ENCODE measurements around the gene TBX15. TPM values are rescaled to one million over a fixed set of nuclear protein-coding genes. Genes with fewer than 3 reads are reported as not detected.
A peak's percentile ranks its signal among the peaks of the same experiment; 100 is the strongest.

TBX15 gene
- polyA plus RNA-seq, 1 donor from 2014 or later: not detected

DNA sequence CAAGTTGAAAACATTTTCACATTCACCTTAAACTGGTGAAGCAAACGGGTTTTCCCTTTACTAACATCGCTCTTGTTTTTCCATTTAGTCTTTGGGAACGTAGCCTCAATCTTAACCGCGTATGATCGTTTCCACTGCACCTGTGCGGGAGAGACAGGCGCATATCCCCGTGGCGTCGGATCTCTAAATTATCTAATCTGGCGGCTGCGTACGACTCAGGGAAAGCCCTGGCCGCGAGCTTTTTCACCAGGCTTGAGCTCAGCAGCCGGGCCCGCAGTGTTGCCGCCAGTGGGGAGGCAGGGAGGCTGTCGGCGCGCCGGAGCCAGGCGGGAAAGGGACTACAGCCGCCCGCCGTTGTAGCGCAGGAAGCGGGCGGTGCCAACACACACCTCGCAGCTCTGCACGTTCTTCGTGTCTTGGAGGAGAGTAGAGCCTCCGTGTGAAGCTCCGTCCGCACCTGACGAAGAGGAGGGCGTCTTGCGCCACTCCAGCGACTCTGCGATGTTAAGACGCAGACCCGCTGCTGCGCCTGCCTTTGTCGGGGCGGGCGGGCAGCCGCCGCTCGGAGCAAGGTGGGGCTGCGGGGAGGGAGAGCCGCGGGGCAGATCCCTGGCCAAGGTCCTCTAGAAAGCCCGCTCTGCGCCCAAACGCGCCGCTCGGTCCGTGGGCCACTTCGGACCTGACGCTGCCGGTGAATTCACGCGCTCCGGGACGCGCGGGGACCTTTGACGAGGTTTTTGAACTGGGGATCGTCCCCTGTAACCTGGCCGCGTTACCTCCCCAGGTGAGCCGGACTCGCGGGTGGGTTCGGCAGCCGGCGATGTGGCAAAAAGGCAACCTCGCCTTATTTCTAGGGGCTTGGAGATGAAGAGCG is 18.5 kb upstream of the TBX15 start:
- H3K4me1 Mint-ChIP-seq: peaks cover 5 to 7% (median 7%) of the 10 kb centered on the region in 3 donors
- peak overlapping the region in 1 of 4 donors; percentile 63 for H3K4me3 Mint-ChIP-seq
- H3K36me3 Mint-ChIP-seq: no peaks in the 10 kb centered on the region
- peak overlapping the region in 2 of 3 donors; percentile 73 to 82 for H3K27ac Mint-ChIP-seq
- peaks cover 54% of the 10 kb centered on the region for H3K27me3 Mint-ChIP-seq
- peaks cover 0 to 8% (median 5%) of the 10 kb centered on the region in 3 donors for H3K9me3 Mint-ChIP-seq

DNA sequence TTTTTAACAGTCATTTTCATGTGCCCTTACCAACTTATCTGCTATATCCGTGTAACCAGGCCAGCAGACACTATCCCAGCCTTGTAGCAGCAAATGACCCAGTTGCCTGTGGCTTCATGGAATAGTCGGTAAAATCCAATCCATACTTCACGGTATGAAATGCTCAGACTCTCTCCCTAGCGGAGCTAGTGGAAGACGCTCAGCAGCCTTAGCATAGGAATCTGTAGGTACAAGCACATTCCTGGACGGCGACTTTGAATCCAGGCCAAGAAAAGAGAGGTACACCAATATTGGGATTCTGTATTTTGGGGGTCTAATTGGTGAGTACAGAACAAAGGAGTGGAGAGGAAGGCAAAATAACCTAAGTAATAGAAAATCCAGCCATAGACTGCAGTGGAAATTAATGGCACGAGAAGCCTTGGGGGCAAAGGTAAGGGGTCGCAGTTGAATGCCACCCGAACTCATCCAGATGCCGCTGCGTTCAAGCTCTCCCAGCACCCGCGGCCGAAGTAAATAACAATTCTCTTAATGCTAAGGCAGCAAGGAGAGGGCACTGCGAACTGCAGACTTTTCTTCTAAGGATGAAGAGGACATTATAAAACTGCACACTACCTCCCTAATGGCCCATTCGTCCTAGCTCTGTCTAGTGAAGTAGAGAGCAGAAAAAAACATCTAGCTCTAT is 17.7 kb upstream of the TBX15 start:
- H3K36me3 Mint-ChIP-seq: no peaks in the 10 kb centered on the region
- H3K4me1 Mint-ChIP-seq: peaks cover 5 to 9% (median 7%) of the 10 kb centered on the region in 3 donors
- H3K9me3 Mint-ChIP-seq: peaks cover 0 to 8% (median 5%) of the 10 kb centered on the region in 3 donors
- peaks cover 57% of the 10 kb centered on the region for H3K27me3 Mint-ChIP-seq
- peak overlapping the region; percentile 55 to 82 (median 73) for H3K27ac Mint-ChIP-seq
- H3K4me3 Mint-ChIP-seq: peak overlapping the region in 2 of 4 donors; percentile 34 to 63

DNA sequence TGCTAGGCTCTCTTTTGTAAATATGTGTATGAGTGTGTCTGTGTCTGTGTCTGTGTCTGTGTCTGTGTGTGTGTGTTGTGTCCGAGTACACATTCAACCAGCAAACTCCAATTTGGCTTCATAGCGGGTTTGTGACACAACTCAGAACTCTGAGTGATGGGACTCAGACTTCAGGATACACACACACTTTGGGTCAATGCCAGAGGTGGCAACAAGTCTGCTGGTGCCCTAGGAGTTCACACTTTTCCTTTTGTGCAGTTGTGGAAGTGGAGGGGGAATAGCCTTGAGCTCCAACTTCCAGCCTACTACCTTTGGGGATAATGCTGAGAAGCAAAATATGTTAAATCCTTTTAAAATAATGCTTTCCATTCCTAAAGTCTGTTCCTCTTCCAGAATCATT is 16.6 kb upstream of the TBX15 start:
- H3K27ac Mint-ChIP-seq: no peak overlapping the region
- H3K4me1 Mint-ChIP-seq: peaks cover 7 to 12% (median 9%) of the 10 kb centered on the region in 3 donors
- peaks cover 66% of the 10 kb centered on the region for H3K27me3 Mint-ChIP-seq
- peaks cover 0 to 8% (median 5%) of the 10 kb centered on the region in 3 donors for H3K9me3 Mint-ChIP-seq
- no peaks in the 10 kb centered on the region for H3K36me3 Mint-ChIP-seq
- no peak overlapping the region for H3K4me3 Mint-ChIP-seq

DNA sequence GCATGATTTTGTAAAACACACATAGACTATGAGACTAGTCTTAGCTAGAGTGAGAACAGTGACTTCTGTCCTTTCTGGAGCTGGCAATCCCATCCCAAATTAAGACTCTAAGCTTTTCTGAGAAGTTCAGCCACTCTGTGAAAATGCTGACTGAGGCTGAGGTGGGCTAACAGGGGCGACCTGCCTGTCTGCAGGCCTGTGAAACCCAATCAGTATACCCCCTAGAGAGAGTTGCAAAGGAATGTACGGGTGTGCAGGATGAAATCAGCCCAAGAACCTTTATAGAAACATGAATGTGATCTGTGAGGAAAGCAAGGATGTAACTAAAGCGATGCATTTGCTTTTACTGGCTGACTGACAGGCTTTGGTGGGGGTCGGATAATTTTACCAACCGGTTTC is 16.0 kb upstream of the TBX15 start:
- Mint-ChIP-seq H3K27me3 (peaks cover 69% of the 10 kb centered on the region), H3K4me1 (peaks cover 7 to 12% (median 9%) of the 10 kb centered on the region in 3 donors), H3K36me3 (no peaks in the 10 kb centered on the region), H3K4me3 (no peak overlapping the region), H3K27ac (peak overlapping the region in 1 of 3 donors; percentile 5), H3K9me3 (peaks cover 0 to 8% (median 5%) of the 10 kb centered on the region in 3 donors)

DNA sequence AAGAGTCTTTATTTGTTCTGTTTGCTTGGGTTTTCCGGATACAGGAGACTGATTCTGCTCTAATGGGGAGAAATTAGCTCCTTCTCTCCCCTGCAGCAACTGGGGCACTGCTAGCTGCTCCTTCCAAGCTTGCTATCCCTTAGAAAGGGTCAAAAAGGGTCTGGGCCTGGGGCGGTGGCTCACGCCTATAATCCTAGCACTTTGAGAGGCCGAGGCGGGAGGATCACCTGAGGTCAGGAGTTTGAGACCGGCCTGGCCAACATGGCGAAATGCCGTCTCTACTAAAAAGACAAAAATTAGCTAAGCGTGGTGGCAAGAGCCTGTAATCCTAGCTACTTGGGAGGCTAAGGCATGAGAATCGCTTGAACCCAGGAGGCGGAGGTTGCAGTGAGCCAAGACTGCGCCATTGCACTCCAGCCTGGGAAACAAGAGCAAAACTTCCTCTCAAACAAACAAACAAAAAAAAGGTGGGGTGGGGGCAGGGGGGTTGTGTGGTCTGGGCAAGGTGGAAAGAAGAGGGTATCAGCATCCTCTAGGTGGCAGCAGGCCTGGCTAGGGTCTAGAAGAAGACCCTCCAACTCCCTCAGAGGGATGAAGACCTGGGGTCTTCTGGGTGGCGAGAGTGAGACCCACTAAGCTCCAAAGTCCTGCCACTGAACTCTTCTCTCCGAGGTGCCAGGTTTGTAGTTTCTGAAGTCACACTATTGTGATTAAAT is 15.4 kb upstream of the TBX15 start:
- no peaks in the 10 kb centered on the region for H3K36me3 Mint-ChIP-seq
- peaks cover 4 to 7% (median 6%) of the 10 kb centered on the region in 3 donors for H3K4me1 Mint-ChIP-seq
- peak overlapping the region in 1 of 3 donors; percentile 87 for H3K27ac Mint-ChIP-seq
- H3K9me3 Mint-ChIP-seq: peaks cover 0 to 6% (median 5%) of the 10 kb centered on the region in 3 donors
- peak overlapping the region in 1 of 4 donors; percentile 81 for H3K4me3 Mint-ChIP-seq
- peaks cover 68% of the 10 kb centered on the region for H3K27me3 Mint-ChIP-seq

DNA sequence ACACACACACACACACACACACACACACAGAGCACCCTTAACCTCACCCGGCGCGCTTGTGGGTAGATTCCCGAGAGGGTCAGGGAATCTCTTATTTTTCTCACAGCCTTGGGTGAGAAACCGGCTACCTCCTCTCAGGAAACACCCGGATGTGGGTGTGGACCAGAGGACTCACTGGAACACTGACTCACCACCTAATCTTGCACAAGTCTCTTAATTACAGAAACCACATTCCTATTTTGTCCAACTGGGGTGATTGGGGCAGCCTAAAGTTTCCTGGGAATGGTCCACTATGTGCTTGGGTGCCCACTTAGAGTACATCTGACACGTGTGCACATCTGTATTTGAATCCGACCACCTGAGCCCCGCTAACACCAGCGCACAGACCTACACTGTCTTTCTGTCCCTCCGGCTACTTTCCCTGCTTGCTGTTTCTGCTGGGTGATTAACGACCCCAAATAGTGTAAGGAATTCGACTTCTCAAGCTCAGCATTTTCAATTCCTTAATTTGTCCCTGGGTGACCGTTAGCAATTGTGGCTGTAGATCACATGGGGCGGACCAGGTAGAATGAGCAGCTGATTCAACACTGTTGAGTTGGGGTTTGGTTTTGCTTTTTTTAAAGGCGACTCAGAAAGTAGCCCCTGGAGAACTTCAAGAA is 14.0 kb upstream of the TBX15 start:
- peaks cover 2 to 5% (median 3%) of the 10 kb centered on the region in 3 donors for H3K4me1 Mint-ChIP-seq
- peak overlapping the region in 2 of 4 donors; percentile 2 to 68 for H3K4me3 Mint-ChIP-seq
- peak overlapping the region in 2 of 3 donors; percentile 69 to 87 for H3K27ac Mint-ChIP-seq
- peaks cover 0 to 5% (median 4%) of the 10 kb centered on the region in 3 donors for H3K9me3 Mint-ChIP-seq
- no peaks in the 10 kb centered on the region for H3K36me3 Mint-ChIP-seq
- peaks cover 72% of the 10 kb centered on the region for H3K27me3 Mint-ChIP-seq

DNA sequence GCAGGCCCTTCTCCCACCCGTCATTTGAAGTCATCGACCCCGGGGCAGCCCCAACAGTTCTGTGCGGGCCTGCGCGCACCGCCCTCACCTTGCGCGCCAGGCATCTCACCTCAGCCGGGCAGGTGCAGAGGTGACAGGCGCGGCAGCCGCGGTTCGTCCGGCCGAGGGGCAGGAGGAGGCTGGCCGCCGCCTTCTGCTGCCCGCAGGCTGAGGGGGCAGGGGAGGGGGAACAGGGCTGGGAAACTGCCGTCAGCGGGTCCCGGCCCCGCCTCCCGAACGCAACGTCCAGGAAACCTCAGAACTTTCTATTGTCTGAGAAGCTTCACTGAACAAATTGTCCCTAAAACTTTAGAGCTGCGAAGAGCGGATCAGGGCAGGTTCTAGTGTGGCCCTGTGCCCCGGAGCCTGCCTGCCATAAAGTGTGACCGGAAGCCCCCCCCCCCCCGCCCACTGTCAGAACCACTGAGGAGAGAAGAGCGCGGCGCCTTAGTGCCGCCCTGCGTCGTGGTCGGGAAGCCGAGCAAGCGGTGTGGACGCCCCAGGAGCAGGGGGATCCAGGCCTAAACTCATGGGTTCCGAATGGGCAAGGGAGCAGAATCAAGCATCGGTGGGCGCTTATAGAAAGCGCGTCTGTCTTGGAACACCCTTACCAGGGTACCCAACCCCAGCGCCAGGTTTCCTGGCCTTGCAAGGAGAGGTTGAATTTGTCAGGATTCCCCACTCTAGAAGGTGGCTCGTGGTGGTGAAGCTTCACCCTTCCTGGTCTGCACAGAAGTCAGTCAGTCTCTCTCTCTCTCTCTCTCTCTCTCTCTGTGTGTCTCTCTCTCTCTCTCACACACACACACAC is 13.3 kb upstream of the TBX15 start:
- Mint-ChIP-seq H3K27ac (no peak overlapping the region), H3K4me3 (peak overlapping the region in 1 of 4 donors; percentile 68), H3K36me3 (no peaks in the 10 kb centered on the region), H3K4me1 (peaks cover 2 to 5% (median 3%) of the 10 kb centered on the region in 3 donors), H3K27me3 (peaks cover 74% of the 10 kb centered on the region), H3K9me3 (peaks cover 0 to 5% (median 4%) of the 10 kb centered on the region in 3 donors)

DNA sequence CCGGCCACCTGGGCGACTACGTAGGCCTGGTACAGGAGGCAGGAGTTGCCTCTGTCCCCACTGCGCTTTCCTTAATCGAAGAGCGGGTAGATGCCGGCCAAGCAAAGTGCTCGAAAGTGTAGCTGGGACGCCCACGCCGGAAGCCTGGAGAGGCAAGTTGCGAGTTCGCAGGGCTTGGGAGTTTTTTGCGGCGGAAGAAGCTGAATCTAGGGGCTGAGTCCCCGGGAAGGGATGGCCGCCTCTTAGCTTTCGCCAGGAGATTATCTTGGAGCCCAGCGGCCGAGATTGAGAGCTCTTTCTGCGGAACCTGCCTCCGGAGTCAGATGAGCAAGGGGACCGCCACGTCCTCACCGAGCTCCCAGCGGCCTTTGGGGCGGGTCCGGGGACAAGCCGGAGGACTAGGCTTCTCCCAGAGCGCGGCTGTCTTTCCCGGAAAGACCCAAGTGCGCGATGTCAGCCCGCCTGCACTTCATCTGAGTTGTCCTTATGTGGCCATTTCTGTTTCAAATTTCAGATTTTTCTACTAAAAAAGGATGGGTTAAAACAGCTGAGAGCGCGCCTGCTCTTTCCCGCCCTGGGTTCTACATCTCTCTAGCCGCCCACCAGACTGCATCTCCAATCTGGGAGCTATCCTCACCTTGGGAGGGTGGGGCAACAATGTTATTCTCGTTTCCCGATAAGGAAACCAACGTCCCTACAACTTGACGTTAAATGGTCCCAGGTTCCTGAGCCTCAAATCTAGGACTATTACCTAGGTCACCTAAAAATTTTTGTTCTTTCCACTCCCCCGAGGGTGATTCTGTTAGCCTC is 12.4 kb upstream of the TBX15 start:
- Mint-ChIP-seq H3K36me3 (no peaks in the 10 kb centered on the region), H3K4me3 (peak overlapping the region in 2 of 4 donors; percentile 28 to 49), H3K27ac (peak overlapping the region; percentile 43 to 85 (median 63)), H3K9me3 (peaks cover 0 to 2% (median under 1%) of the 10 kb centered on the region in 3 donors), H3K4me1 (peaks cover 0 to 5% (median 3%) of the 10 kb centered on the region in 3 donors), H3K27me3 (peaks cover 74% of the 10 kb centered on the region)

DNA sequence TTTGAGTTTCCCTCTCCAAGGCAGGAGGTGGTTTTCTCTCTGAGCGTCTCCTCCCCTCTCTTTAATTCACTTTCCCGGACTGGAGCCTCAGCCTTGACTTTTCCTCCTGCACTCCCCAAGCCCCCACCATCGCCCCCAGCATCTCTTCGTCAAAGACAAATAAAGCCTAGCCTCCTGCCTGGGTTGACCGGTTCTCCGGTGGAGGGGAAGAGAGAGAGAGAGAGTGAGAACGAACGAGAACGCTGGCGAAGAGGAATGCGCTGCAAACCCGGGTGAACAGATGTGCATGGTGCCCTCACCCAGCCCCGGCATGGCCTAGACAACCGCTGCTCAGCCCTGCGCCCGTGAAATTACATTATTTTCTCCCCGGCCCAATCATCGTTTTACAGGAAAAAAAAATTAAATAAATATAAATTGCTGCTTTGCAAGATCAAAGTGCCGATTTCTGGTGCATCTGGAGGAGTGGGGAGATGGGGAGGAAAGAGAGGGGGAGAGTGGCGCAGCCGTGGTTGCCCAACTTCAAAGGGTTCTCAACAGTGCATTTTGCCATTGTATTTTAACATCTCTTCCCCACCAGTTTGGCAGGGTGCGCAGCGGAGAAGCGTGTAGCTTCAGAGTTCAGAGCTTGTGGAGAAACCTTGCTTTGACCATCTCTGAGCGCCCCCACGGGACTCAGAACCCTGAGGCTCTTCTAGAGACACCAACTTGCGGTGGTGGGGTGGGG is 11.4 kb upstream of the TBX15 start:
- peaks cover 0 to 5% (median 3%) of the 10 kb centered on the region in 3 donors for H3K4me1 Mint-ChIP-seq
- peak overlapping the region in 1 of 4 donors; percentile 51 for H3K4me3 Mint-ChIP-seq
- peak overlapping the region in 1 of 3 donors; percentile 85 for H3K27ac Mint-ChIP-seq
- H3K9me3 Mint-ChIP-seq: no peaks in the 10 kb centered on the region
- peaks cover 77% of the 10 kb centered on the region for H3K27me3 Mint-ChIP-seq
- no peaks in the 10 kb centered on the region for H3K36me3 Mint-ChIP-seq

DNA sequence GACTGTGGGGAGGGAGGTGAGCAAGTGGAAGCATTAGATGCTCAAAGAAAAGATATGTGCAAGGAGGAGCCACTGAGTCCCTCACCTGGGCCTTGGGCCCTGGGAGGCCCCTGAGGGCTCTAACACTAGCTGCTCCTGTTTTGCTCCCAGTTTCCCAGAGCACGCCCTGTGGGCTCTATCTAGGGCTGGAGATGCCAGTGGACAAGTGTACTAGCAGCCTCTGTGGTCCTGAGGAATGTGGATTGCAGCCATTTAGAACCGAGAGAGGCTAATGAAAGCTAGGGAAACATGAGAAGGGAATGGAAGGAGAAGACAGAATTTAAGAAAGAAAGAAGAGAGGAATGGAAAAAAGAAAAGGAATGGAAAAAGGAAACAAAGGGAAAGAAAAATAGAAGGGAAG is 10.0 kb upstream of the TBX15 start:
- peaks cover 0 to 3% (median 3%) of the 10 kb centered on the region in 3 donors for H3K9me3 Mint-ChIP-seq
- H3K27me3 Mint-ChIP-seq: peaks cover 82% of the 10 kb centered on the region
- H3K4me1 Mint-ChIP-seq: peaks cover 0 to 5% (median 3%) of the 10 kb centered on the region in 3 donors
- H3K36me3 Mint-ChIP-seq: peaks cover 2% of the 10 kb centered on the region
- no peak overlapping the region for H3K4me3 Mint-ChIP-seq
- H3K27ac Mint-ChIP-seq: no peak overlapping the region

DNA sequence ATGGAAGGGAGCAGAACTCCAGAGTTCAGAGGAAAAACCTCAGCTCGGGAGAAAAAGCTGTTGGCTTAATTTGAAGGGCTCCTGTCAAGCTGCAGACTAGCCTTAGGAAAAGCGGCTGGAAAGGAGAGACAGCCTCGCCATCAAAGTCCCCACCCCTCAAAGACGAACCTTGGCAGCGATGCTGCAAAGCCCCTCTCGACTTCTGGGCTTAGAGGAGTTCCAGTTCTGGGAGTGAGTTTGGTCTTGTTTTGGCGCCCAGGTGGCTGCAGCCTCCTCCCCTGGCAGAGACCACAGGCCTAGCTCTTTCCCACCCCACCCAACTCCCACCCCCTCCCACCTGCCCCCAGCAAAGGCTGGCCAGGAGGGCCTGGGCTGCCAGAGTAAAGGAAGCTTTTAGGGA is 9.1 kb upstream of the TBX15 start:
- Mint-ChIP-seq H3K27ac (peak overlapping the region in 1 of 3 donors; percentile 64), H3K36me3 (peaks cover 2% of the 10 kb centered on the region), H3K4me1 (peaks cover 2 to 6% (median 3%) of the 10 kb centered on the region in 3 donors), H3K9me3 (peaks cover 0 to 6% (median 3%) of the 10 kb centered on the region in 3 donors), H3K27me3 (peaks cover 77% of the 10 kb centered on the region), H3K4me3 (no peak overlapping the region)

DNA sequence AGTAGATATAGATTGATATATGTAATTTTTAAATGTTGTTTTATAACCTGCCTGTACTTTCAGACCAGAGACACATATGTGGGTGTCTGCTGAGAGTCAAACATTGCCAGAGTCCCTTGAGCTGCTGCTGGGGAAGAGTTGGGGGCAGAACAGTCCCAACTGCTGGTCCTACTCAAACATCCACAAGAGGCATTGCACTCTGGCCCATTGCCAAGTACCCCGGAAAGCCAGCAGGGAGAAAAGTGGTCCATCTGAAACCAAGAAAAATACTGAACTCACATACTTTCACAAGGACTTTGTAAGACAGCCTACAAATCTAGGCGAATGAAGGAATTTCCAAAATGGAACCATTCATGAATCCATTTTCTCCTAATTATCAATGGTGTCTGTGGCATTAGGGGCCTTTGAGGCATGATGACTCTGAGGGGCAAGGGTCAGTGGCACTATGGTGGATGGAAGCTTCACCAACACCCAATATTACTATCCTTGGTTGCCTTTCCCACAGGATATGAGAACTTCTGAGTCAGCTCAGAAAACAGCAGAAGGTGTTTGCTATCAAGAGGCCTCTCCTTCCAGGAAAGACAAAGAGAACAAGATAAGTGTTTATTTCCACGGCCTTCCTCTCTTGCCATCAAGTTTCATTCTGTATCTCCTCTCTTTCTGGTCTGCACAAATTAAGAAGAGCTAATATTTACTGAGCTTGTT is 7.3 kb upstream of the TBX15 start:
- H3K36me3 Mint-ChIP-seq: peaks cover 2% of the 10 kb centered on the region
- H3K27ac Mint-ChIP-seq: no peak overlapping the region
- peaks cover 2 to 3% (median 3%) of the 10 kb centered on the region in 3 donors for H3K4me1 Mint-ChIP-seq
- H3K27me3 Mint-ChIP-seq: peaks cover 80% of the 10 kb centered on the region
- H3K4me3 Mint-ChIP-seq: peak overlapping the region in 1 of 4 donors; percentile 2
- peaks cover 0 to 12% (median 3%) of the 10 kb centered on the region in 3 donors for H3K9me3 Mint-ChIP-seq
